Left lung (tissue), 10 donors: ENCODE measurements around the gene ACSL3. TPM values are rescaled to one million over a fixed set of nuclear protein-coding genes. Genes with fewer than 3 reads are reported as not detected.

ENCODE experiments used
- ATAC-seq: fragments of 200-7000 bp; cut with Tn5 transposase; one replicate; pipeline ENCODE4 v1.9.1; 2020; ENCODE audit warnings: moderate library complexity
- DNase-seq, 4 donors: peaks; one replicate each; pipeline ENCODE4 v3.0.0-alpha.2; 2013 to 2020
- H3K27ac ChIP-seq, 2 donors: fragments of 200-600 bp; sonication (generic) in 1 of 2; one replicate each; pipeline versions ENCODE4 v1.5.0 to v1.8.0; 2020 to 2021
- H3K27me3 ChIP-seq, 2 donors: fragments of 200-600 bp; sonication (generic) in 1 of 2; one replicate each; pipeline versions ENCODE4 v1.5.0 to v1.8.0; 2020 to 2021
- H3K36me3 ChIP-seq, 2 donors: fragments of 200-600 bp; sonication (generic) in 1 of 2; one replicate each; pipeline versions ENCODE4 v1.5.0 to v1.8.0; 2020 to 2021
- H3K4me1 ChIP-seq, 2 donors: fragments of 200-600 bp; one replicate each; pipeline ENCODE4 v1.8.0; 2021
- H3K4me3 ChIP-seq, 2 donors: fragments of 200-600 bp; sonication (generic) in 1 of 2; one replicate each; pipeline versions ENCODE4 v1.5.0 to v1.8.0; 2020 to 2021; ENCODE audit warnings: mild to moderate bottlenecking in 1 of 2
- H3K9me3 ChIP-seq, 2 donors: fragments of 200-600 bp; sonication (generic) in 1 of 2; one replicate each; pipeline versions ENCODE4 v1.5.0 to v1.8.0; 2020 to 2021
- CTCF ChIP-seq, 2 donors: fragments of 200-600 bp; sonication (generic) in 1 of 2; IDR thresholded peaks; one replicate each; pipeline versions ENCODE4 v1.5.0 to v1.8.0; 2021; ENCODE audit warnings: antibody characterized with exemption in 2 of 2
- intact Hi-C, 2 donors: fragments of 100-400 bp; cut with DNase I; formaldehyde crosslinking; loops; one replicate each; pipeline versions ENCODE4 v1.11.2 to v1.14.2; 2022
- polyA plus RNA-seq, 6 donors: library from polyadenylated mRNA; unstranded; fragments of 120-200 nt; gene quantifications; one replicate each; pipeline ENCODE4 v1.2.1, GENCODE V29; 2013; ENCODE audit not compliant: insufficient read length in 6 of 6
- total RNA-seq, 2 donors: library from RNA; stranded (reverse); fragmentation: NEBNext Ultra II Directional; extraction: Animal tissue kit (Norgen Biotek cat#: 25700); gene quantifications; one replicate each; pipeline ENCODE4 v1.2.1, GENCODE V29; 2021
- donor health status: DM: no; HTN: yes; CAD: no.
- donor health status: DM: no; HTN: no; CAD: no.

Gene ACSL3
- total and polyA plus RNA-seq, 8 donors: 55.1 to 102 (median 61.0) TPM

GRCh38 chr2:222877556-222878300 is 16.9 kb downstream of the ACSL3 start:
- TF ChIP-seq CTCF (IDR thresholded peaks at IDR 0.05): no peak
- H3K4me3 ChIP-seq: no peak overlapping the region
- DNase-seq (no peak), ATAC-seq (peak; percentile 19)
- peak overlapping the region in 1 of 2 donors; percentile 31 for H3K27ac ChIP-seq
- H3K4me1 ChIP-seq: peaks cover 3 to 40% of the 10 kb centered on the region in 2 donors
- intact Hi-C loops: no loop called here
- H3K36me3 ChIP-seq: no peaks in the 10 kb centered on the region
- no peaks in the 10 kb centered on the region for H3K9me3 ChIP-seq
- H3K27me3 ChIP-seq: no peaks in the 10 kb centered on the region

GRCh38 chr2:222878301-222878876 is 17.6 kb downstream of the ACSL3 start:
- peaks cover 3 to 42% of the 10 kb centered on the region in 2 donors for H3K4me1 ChIP-seq
- TF ChIP-seq CTCF (IDR thresholded peaks at IDR 0.05): no peak
- H3K27ac ChIP-seq: peak overlapping the region in 1 of 2 donors; percentile 31
- no peak for DNase-seq
- no peak overlapping the region for H3K4me3 ChIP-seq
- H3K27me3 ChIP-seq: no peaks in the 10 kb centered on the region
- no peaks in the 10 kb centered on the region for H3K36me3 ChIP-seq
- H3K9me3 ChIP-seq: no peaks in the 10 kb centered on the region
- intact Hi-C loops: no loop called here
- peak; percentile 92 for ATAC-seq

GRCh38 chr2:222878877-222879603 is 18.2 kb downstream of the ACSL3 start:
- H3K36me3 ChIP-seq: no peaks in the 10 kb centered on the region
- H3K4me1 ChIP-seq: peaks cover 7 to 47% of the 10 kb centered on the region in 2 donors
- H3K27ac ChIP-seq: peak overlapping the region in 1 of 2 donors; percentile 31
- DNase-seq (no peak), ATAC-seq (peak; percentile 73)
- TF ChIP-seq CTCF (IDR thresholded peaks at IDR 0.05): no peak
- no peak overlapping the region for H3K4me3 ChIP-seq
- H3K27me3 ChIP-seq: no peaks in the 10 kb centered on the region
- intact Hi-C loops: no loop called here
- H3K9me3 ChIP-seq: no peaks in the 10 kb centered on the region

GRCh38 chr2:222879604-222879933 is 18.7 kb downstream of the ACSL3 start:
- peak overlapping the region in 1 of 2 donors; percentile 8 for H3K27ac ChIP-seq
- intact Hi-C loops: no loop called here
- no peak for TF ChIP-seq CTCF (IDR thresholded peaks at IDR 0.05)

GRCh38 chr2:222882484-222882928 is 21.7 kb downstream of the ACSL3 start:
- ATAC-seq: no peak

More at GRCh38 chr2:222879604-222879933, 18.7 kb downstream of the ACSL3 start:
- H3K36me3 ChIP-seq: no peaks in the 10 kb centered on the region
- H3K9me3 ChIP-seq: no peaks in the 10 kb centered on the region
- H3K4me3 ChIP-seq: no peak overlapping the region
- peaks cover 12 to 53% of the 10 kb centered on the region in 2 donors for H3K4me1 ChIP-seq
- H3K27me3 ChIP-seq: no peaks in the 10 kb centered on the region
- ATAC-seq (no peak), DNase-seq (no peak)

More at GRCh38 chr2:222882484-222882928, 21.7 kb downstream of the ACSL3 start:
- no peaks in the 10 kb centered on the region for H3K27me3 ChIP-seq
- no peak overlapping the region for H3K4me3 ChIP-seq
- TF ChIP-seq CTCF (IDR thresholded peaks at IDR 0.05): no peak
- H3K9me3 ChIP-seq: no peaks in the 10 kb centered on the region
- H3K27ac ChIP-seq: no peak overlapping the region
- intact Hi-C loops: no loop called here
- no peaks in the 10 kb centered on the region for H3K36me3 ChIP-seq
- no peak for DNase-seq
- peaks cover 16 to 56% of the 10 kb centered on the region in 2 donors for H3K4me1 ChIP-seq
